GM06990 (cell line): ENCODE data around the gene PRSS37.
A peak's percentile ranks its signal among the peaks of the same experiment; 100 is the strongest.

Experiments
- DNase-seq: peaks from one replicate; pipeline ENCODE4 v3.0.0-alpha.2; 2011; ENCODE audit not compliant: insufficient read length; ENCODE audit errors: extremely low read depth
- H3K27me3 ChIP-seq: replicated peaks from 2 replicates; pipeline ENCODE4 v1.6.0; 2011; ENCODE audit warnings: low read length; ENCODE audit not compliant: control insufficient read depth, insufficient read depth
- H3K36me3 ChIP-seq: 2 replicates; pipeline ENCODE4 v1.5.1; 2011; ENCODE audit warnings: low read length; ENCODE audit not compliant: control insufficient read depth, insufficient read depth
- H3K4me3 ChIP-seq: replicated peaks from 2 replicates; pipeline ENCODE4 v1.5.1; 2011; ENCODE audit warnings: low read depth, mild to moderate bottlenecking, control low read depth, low read length
- CTCF ChIP-seq: IDR thresholded peaks from 2 replicates; pipeline ENCODE4 v1.5.1; 2011; ENCODE audit warnings: low read length, control low read depth, mild to moderate bottlenecking, inconsistent platforms; ENCODE audit not compliant: insufficient read depth, poor library complexity, severe bottlenecking

PRSS37 gene

GRCh38 chr7:141876371-141876770, 35.1 kb upstream of the PRSS37 start:
- no peaks in the 10 kb centered on the region for H3K27me3 ChIP-seq
- no peak for DNase-seq
- no peak overlapping the region for H3K4me3 ChIP-seq
- no peak for TF ChIP-seq CTCF
- no peaks in the 10 kb centered on the region for H3K36me3 ChIP-seq

GRCh38 chr7:141875453-141875852, 34.2 kb upstream of the PRSS37 start:
- H3K4me3 ChIP-seq, result no peak overlapping the region
- no peaks in the 10 kb centered on the region for H3K27me3 ChIP-seq
- DNase-seq, result no peak
- TF ChIP-seq CTCF, result no peak
- H3K36me3 ChIP-seq, result no peaks in the 10 kb centered on the region

GRCh38 chr7:141874787-141875186, 33.5 kb upstream of the PRSS37 start:
- TF ChIP-seq CTCF, result no peak
- Histone ChIP-seq H3K36me3 (no peaks in the 10 kb centered on the region), H3K27me3 (no peaks in the 10 kb centered on the region), H3K4me3 (no peak overlapping the region)
- DNase-seq, result no peak

GRCh38 chr7:141872931-141873330, 31.6 kb upstream of the PRSS37 start:
- Histone ChIP-seq H3K27me3 (no peaks in the 10 kb centered on the region), H3K4me3 (no peak overlapping the region), H3K36me3 (no peaks in the 10 kb centered on the region)
- TF ChIP-seq CTCF, result no peak
- peak; percentile 27 for DNase-seq

- no peak for TF ChIP-seq CTCF
- H3K4me3 ChIP-seq, result no peak overlapping the region
Observed at GRCh38 chr7:141866974-141867373, 25.7 kb upstream of the PRSS37 start.

GRCh38 chr7:141864765-141865447, 23.6 kb upstream of the PRSS37 start:
- no peak for TF ChIP-seq CTCF
- Histone ChIP-seq H3K4me3 (no peak overlapping the region), H3K36me3 (no peaks in the 10 kb centered on the region), H3K27me3 (no peaks in the 10 kb centered on the region)
- DNase-seq, result no peak

More at GRCh38 chr7:141866974-141867373, 25.7 kb upstream of the PRSS37 start:
- no peaks in the 10 kb centered on the region for H3K27me3 ChIP-seq
- DNase-seq, result no peak
- no peaks in the 10 kb centered on the region for H3K36me3 ChIP-seq
